ENCODE measurements around the gene TTC7B.
"Not testable (repeated sequence)": the region's sequence is repeated elsewhere in the genome, so short reads cannot be mapped to it uniquely, and the experiment has no call there.

TTC7B gene

GRCh38 chr14:90815822-90816662, at the start of gene TTC7B:
Gene TTC7B, minus strand, starts transcription at chr14:90816430. Its CDS starts 135 bp downstream, at chr14:90816295.
- peak within 1 kb of the TSS; percentile 48; the same call in 1 of the 2 replicates for H3K9ac ChIP-seq (ENCODE audit: low read depth, low read length)
- no peaks in the 10 kb centered on the region for H3K9me3 ChIP-seq (ENCODE audit: control insufficient read depth, insufficient read depth, low read length)
- peaks cover 12% of the 10 kb centered on the region; the same call in 1 of the 2 replicates for H3K27me3 ChIP-seq (ENCODE audit: control insufficient read depth, insufficient read depth, low read length)
- no peaks in the 10 kb centered on the region for H3K4me1 ChIP-seq (ENCODE audit: control insufficient read depth, insufficient read depth, low read length)
- no peak within 1 kb of the TSS for H3K27ac ChIP-seq (ENCODE audit: low read depth, low read length)
- peak within 1 kb of the TSS; percentile 69 for H3K4me3 ChIP-seq (ENCODE audit: low read depth, low read length)
- no peaks in the 10 kb centered on the region for H3K36me3 ChIP-seq (ENCODE audit: control insufficient read depth, insufficient read depth, low read length)

- Histone ChIP-seq H3K9me3 (ENCODE audit: control insufficient read depth, insufficient read depth, low read length) (no peaks in the 10 kb centered on the region), H3K4me1 (ENCODE audit: control insufficient read depth, insufficient read depth, low read length) (peaks cover 8% of the 10 kb centered on the region), H3K36me3 (ENCODE audit: control insufficient read depth, insufficient read depth, low read length) (no peaks in the 10 kb centered on the region), H3K27me3 (ENCODE audit: control insufficient read depth, insufficient read depth, low read length) (no peaks in the 10 kb centered on the region), H3K4me3 (ENCODE audit: low read depth, low read length) (no peak overlapping the region), H3K27ac (ENCODE audit: low read depth, low read length) (no peak overlapping the region), H3K9ac (ENCODE audit: low read depth, low read length) (no peak overlapping the region)
Observed at GRCh38 chr14:90864741-90865140, 48.5 kb upstream of the TTC7B start.

GRCh38 chr14:90858511-90858910, 42.3 kb upstream of the TTC7B start:
- H3K9me3 ChIP-seq (ENCODE audit: control insufficient read depth, insufficient read depth, low read length) = no peaks in the 10 kb centered on the region
- no peaks in the 10 kb centered on the region for H3K4me1 ChIP-seq (ENCODE audit: control insufficient read depth, insufficient read depth, low read length)
- H3K27me3 ChIP-seq (ENCODE audit: control insufficient read depth, insufficient read depth, low read length) = no peaks in the 10 kb centered on the region
- H3K4me3 ChIP-seq (ENCODE audit: low read depth, low read length) = no peak overlapping the region
- H3K27ac ChIP-seq (ENCODE audit: low read depth, low read length) = no peak overlapping the region
- no peaks in the 10 kb centered on the region for H3K36me3 ChIP-seq (ENCODE audit: control insufficient read depth, insufficient read depth, low read length)
- H3K9ac ChIP-seq (ENCODE audit: low read depth, low read length) = no peak overlapping the region

- Histone ChIP-seq H3K27me3 (ENCODE audit: control insufficient read depth, insufficient read depth, low read length) (no peaks in the 10 kb centered on the region), H3K9me3 (ENCODE audit: control insufficient read depth, insufficient read depth, low read length) (no peaks in the 10 kb centered on the region), H3K4me3 (ENCODE audit: low read depth, low read length) (no peak overlapping the region), H3K27ac (ENCODE audit: low read depth, low read length) (no peak overlapping the region), H3K4me1 (ENCODE audit: control insufficient read depth, insufficient read depth, low read length) (no peaks in the 10 kb centered on the region), H3K36me3 (ENCODE audit: control insufficient read depth, insufficient read depth, low read length) (no peaks in the 10 kb centered on the region), H3K9ac (ENCODE audit: low read depth, low read length) (no peak overlapping the region)
Observed at GRCh38 chr14:90857866-90858265, 41.6 kb upstream of the TTC7B start.

GRCh38 chr14:90856115-90856514, 39.9 kb upstream of the TTC7B start:
- H3K36me3 ChIP-seq (ENCODE audit: control insufficient read depth, insufficient read depth, low read length); H3K9ac ChIP-seq (ENCODE audit: low read depth, low read length); H3K27me3 ChIP-seq (ENCODE audit: control insufficient read depth, insufficient read depth, low read length); H3K4me3 ChIP-seq (ENCODE audit: low read depth, low read length); H3K9me3 ChIP-seq (ENCODE audit: control insufficient read depth, insufficient read depth, low read length); H3K27ac ChIP-seq (ENCODE audit: low read depth, low read length); H3K4me1 ChIP-seq (ENCODE audit: control insufficient read depth, insufficient read depth, low read length): not testable (repeated sequence)

- H3K4me3 ChIP-seq (ENCODE audit: low read depth, low read length) = no peak overlapping the region
- H3K9me3 ChIP-seq (ENCODE audit: control insufficient read depth, insufficient read depth, low read length) = no peaks in the 10 kb centered on the region
- H3K27ac ChIP-seq (ENCODE audit: low read depth, low read length) = no peak overlapping the region
- H3K9ac ChIP-seq (ENCODE audit: low read depth, low read length) = no peak overlapping the region
- H3K27me3 ChIP-seq (ENCODE audit: control insufficient read depth, insufficient read depth, low read length) = no peaks in the 10 kb centered on the region
- peaks cover 13% of the 10 kb centered on the region; the same call in 1 of the 2 replicates for H3K4me1 ChIP-seq (ENCODE audit: control insufficient read depth, insufficient read depth, low read length)
- no peaks in the 10 kb centered on the region for H3K36me3 ChIP-seq (ENCODE audit: control insufficient read depth, insufficient read depth, low read length)
Observed at GRCh38 chr14:90853116-90853515, 36.9 kb upstream of the TTC7B start.

- Histone ChIP-seq H3K27ac (ENCODE audit: low read depth, low read length) (no peak overlapping the region), H3K27me3 (ENCODE audit: control insufficient read depth, insufficient read depth, low read length) (no peaks in the 10 kb centered on the region), H3K36me3 (ENCODE audit: control insufficient read depth, insufficient read depth, low read length) (no peaks in the 10 kb centered on the region), H3K9me3 (ENCODE audit: control insufficient read depth, insufficient read depth, low read length) (no peaks in the 10 kb centered on the region), H3K4me3 (ENCODE audit: low read depth, low read length) (no peak overlapping the region), H3K9ac (ENCODE audit: low read depth, low read length) (no peak overlapping the region), H3K4me1 (ENCODE audit: control insufficient read depth, insufficient read depth, low read length) (peaks cover 13% of the 10 kb centered on the region; the same call in 1 of the 2 replicates)
Observed at GRCh38 chr14:90851327-90852036, 35.3 kb upstream of the TTC7B start.

GRCh38 chr14:90850487-90850886, 34.3 kb upstream of the TTC7B start:
- peaks cover 13% of the 10 kb centered on the region; the same call in 1 of the 2 replicates for H3K4me1 ChIP-seq (ENCODE audit: control insufficient read depth, insufficient read depth, low read length)
- peak overlapping the region; percentile 7 for H3K27ac ChIP-seq (ENCODE audit: low read depth, low read length)
- no peaks in the 10 kb centered on the region for H3K27me3 ChIP-seq (ENCODE audit: control insufficient read depth, insufficient read depth, low read length)
- H3K4me3 ChIP-seq (ENCODE audit: low read depth, low read length) = no peak overlapping the region
- H3K36me3 ChIP-seq (ENCODE audit: control insufficient read depth, insufficient read depth, low read length) = no peaks in the 10 kb centered on the region
- H3K9ac ChIP-seq (ENCODE audit: low read depth, low read length) = no peak overlapping the region; the same call in 1 of the 2 replicates
- H3K9me3 ChIP-seq (ENCODE audit: control insufficient read depth, insufficient read depth, low read length) = no peaks in the 10 kb centered on the region

GRCh38 chr14:90849787-90850444, 33.7 kb upstream of the TTC7B start:
- H3K36me3 ChIP-seq (ENCODE audit: control insufficient read depth, insufficient read depth, low read length) = no peaks in the 10 kb centered on the region
- H3K4me1 ChIP-seq (ENCODE audit: control insufficient read depth, insufficient read depth, low read length) = peaks cover 13% of the 10 kb centered on the region; the same call in 1 of the 2 replicates
- H3K9me3 ChIP-seq (ENCODE audit: control insufficient read depth, insufficient read depth, low read length) = no peaks in the 10 kb centered on the region
- H3K4me3 ChIP-seq (ENCODE audit: low read depth, low read length) = no peak overlapping the region
- no peaks in the 10 kb centered on the region for H3K27me3 ChIP-seq (ENCODE audit: control insufficient read depth, insufficient read depth, low read length)
- no peak overlapping the region for H3K9ac ChIP-seq (ENCODE audit: low read depth, low read length)
- peak overlapping the region; percentile 21 for H3K27ac ChIP-seq (ENCODE audit: low read depth, low read length)

GRCh38 chr14:90848944-90849731, 32.9 kb upstream of the TTC7B start:
- Histone ChIP-seq H3K4me1 (ENCODE audit: control insufficient read depth, insufficient read depth, low read length) (peaks cover 13% of the 10 kb centered on the region; the same call in 1 of the 2 replicates), H3K9ac (ENCODE audit: low read depth, low read length) (no peak overlapping the region), H3K27me3 (ENCODE audit: control insufficient read depth, insufficient read depth, low read length) (no peaks in the 10 kb centered on the region), H3K4me3 (ENCODE audit: low read depth, low read length) (no peak overlapping the region), H3K36me3 (ENCODE audit: control insufficient read depth, insufficient read depth, low read length) (no peaks in the 10 kb centered on the region), H3K9me3 (ENCODE audit: control insufficient read depth, insufficient read depth, low read length) (no peaks in the 10 kb centered on the region), H3K27ac (ENCODE audit: low read depth, low read length) (no peak overlapping the region)

Data from HUES48 (cell line).